Measurements from ENCODE around the gene CPAMD8. TPM values are rescaled to one million over a fixed set of nuclear protein-coding genes. Genes with fewer than 3 reads are reported as not detected.

The CPAMD8 gene
- total RNA-seq, 1 experiment from 2014 or later: 1.3 TPM

DNA sequence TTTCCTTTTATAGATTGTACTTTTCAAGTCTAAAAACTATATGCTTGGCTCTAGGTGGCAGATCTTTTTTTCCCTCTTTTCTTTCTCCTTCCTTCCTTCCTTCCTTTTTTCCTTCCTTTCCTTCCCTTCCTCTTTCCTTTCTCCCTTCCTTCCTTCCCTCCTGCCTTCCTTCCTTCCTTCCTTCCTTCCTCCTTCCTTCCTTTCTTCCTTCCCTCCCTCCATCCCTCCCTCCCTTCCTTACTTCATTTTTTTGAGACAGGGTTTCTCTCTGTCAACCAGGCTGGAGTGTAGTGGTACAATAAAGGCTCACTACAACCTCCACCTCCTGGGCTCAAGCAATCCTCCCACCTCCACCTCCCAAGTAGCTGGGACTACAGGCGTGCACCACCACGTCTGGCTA is 89.7 kb downstream of the CPAMD8 start:
- intact Hi-C loops (cut with micrococcal nuclease): no loop called here
- H3K27ac Mint-ChIP-seq (ENCODE audit: low read depth, unreplicated experiment): no peak overlapping the region
- H3K4me3 Mint-ChIP-seq (ENCODE audit: unreplicated experiment): no peak overlapping the region
- peaks cover 12% of the 10 kb centered on the region for H3K9me3 Mint-ChIP-seq (ENCODE audit: unreplicated experiment)
- no peaks in the 10 kb centered on the region for H3K4me1 Mint-ChIP-seq (ENCODE audit: insufficient read depth, unreplicated experiment)
- ChIA-PET POLR2A (interaction anchor here (0.6 kb wide), 1 partner anchor 39 kb away, joined by 3 read pairs; no protein-coding TSS in a partner anchor), CTCF (no interaction called here)
- peaks cover 38% of the 10 kb centered on the region for H3K27me3 Mint-ChIP-seq (ENCODE audit: insufficient read depth, unreplicated experiment)
- DNase-seq (ENCODE audit: unreplicated experiment): no peak
- no peaks in the 10 kb centered on the region for H3K36me3 Mint-ChIP-seq (ENCODE audit: insufficient read depth, unreplicated experiment)
- no TSS peak for BruUV-seq (replicated peaks)
- TF ChIP-seq, protein P1, sequence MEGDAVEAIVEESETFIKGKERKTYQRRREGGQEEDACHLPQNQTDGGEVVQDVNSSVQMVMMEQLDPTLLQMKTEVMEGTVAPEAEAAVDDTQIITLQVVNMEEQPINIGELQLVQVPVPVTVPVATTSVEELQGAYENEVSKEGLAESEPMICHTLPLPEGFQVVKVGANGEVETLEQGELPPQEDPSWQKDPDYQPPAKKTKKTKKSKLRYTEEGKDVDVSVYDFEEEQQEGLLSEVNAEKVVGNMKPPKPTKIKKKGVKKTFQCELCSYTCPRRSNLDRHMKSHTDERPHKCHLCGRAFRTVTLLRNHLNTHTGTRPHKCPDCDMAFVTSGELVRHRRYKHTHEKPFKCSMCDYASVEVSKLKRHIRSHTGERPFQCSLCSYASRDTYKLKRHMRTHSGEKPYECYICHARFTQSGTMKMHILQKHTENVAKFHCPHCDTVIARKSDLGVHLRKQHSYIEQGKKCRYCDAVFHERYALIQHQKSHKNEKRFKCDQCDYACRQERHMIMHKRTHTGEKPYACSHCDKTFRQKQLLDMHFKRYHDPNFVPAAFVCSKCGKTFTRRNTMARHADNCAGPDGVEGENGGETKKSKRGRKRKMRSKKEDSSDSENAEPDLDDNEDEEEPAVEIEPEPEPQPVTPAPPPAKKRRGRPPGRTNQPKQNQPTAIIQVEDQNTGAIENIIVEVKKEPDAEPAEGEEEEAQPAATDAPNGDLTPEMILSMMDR (IDR thresholded peaks at IDR 0.05; ENCODE audit: unreplicated experiment): no peak

DNA sequence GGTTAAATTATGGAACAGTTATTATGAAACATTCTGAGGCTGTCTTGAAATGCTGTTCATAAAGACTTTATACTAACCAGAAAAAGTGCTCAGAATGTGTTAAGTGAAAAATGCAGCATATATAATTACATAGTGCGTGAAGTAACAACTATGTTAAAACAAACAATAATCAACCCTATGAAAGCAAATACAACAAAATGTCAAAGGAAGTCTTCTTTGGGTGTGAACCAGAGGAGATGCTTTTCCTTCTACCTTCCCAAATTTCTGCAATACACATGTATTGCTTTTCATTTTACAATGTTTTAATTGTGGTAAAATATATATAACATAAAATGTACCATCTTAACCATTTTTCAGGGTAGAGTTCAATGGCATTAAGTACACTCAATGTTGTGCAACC is 92.1 kb downstream of the CPAMD8 start:
- Mint-ChIP-seq H3K9me3 (ENCODE audit: unreplicated experiment) (peaks cover 12% of the 10 kb centered on the region), H3K27me3 (ENCODE audit: insufficient read depth, unreplicated experiment) (peaks cover 46% of the 10 kb centered on the region), H3K4me3 (ENCODE audit: unreplicated experiment) (no peak overlapping the region), H3K36me3 (ENCODE audit: insufficient read depth, unreplicated experiment) (no peaks in the 10 kb centered on the region), H3K4me1 (ENCODE audit: insufficient read depth, unreplicated experiment) (no peaks in the 10 kb centered on the region), H3K27ac (ENCODE audit: low read depth, unreplicated experiment) (no peak overlapping the region)
- no TSS peak for BruUV-seq (replicated peaks)
- ChIA-PET CTCF (no interaction called here), POLR2A (no interaction called here)
- intact Hi-C loops (cut with micrococcal nuclease): no loop called here
- DNase-seq (ENCODE audit: unreplicated experiment): no peak
- TF ChIP-seq, protein P1 (IDR thresholded peaks at IDR 0.05; ENCODE audit: unreplicated experiment): no peak

DNA sequence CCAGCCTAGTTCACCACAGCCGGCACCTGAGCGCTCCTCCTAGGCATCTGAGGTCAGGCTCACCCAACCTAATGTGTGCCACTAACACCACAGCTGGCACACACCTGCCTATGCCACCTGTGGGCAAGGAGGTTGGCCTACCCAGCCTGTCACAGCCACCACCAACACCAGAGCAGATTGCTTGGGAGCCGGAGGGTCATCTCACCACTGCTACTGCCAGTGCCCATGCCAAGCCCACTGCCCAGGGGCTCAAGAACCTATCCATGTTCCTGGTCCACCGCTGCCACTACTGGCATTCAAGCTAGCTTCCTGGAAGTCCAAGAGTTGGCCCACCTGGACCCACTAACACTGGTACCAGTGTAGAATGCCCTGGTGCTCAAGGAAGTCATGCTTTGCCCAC is 95.3 kb downstream of the CPAMD8 start:
- TF ChIP-seq, protein P1 (IDR thresholded peaks at IDR 0.05; ENCODE audit: unreplicated experiment): no peak
- Mint-ChIP-seq H3K4me1 (ENCODE audit: insufficient read depth, unreplicated experiment) (no peaks in the 10 kb centered on the region), H3K36me3 (ENCODE audit: insufficient read depth, unreplicated experiment) (no peaks in the 10 kb centered on the region), H3K27me3 (ENCODE audit: insufficient read depth, unreplicated experiment) (peaks cover 46% of the 10 kb centered on the region), H3K9me3 (ENCODE audit: unreplicated experiment) (peaks cover 22% of the 10 kb centered on the region), H3K4me3 (ENCODE audit: unreplicated experiment) (no peak overlapping the region), H3K27ac (ENCODE audit: low read depth, unreplicated experiment) (no peak overlapping the region)
- intact Hi-C loops (cut with micrococcal nuclease): no loop called here
- DNase-seq (ENCODE audit: unreplicated experiment): no peak
- ChIA-PET POLR2A (no interaction called here), CTCF (interaction anchor here (0.7 kb wide), 1 partner anchor 37 kb away, joined by 4 read pairs; no protein-coding TSS in a partner anchor)
- BruUV-seq (replicated peaks): no TSS peak

DNA sequence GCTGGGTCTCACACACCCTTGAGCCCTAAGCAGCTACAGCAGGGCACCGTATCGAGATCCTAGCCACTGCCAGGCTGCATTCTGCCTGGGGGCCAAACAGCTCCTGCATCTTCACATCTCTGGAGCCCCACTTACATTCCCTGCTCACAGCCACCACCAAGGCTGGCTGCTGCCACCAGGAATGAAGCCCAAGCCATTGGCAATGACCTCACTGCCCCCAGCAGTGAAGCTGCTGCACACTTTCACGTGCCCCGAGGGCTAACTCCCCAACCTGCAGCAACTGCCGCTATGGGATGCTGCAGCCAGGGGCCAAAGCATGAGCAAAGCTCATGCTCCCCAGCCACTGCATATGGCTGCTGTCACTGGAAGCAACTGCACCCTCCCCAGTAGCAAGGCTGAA is 95.9 kb downstream of the CPAMD8 start:
- TF ChIP-seq, protein P1 (IDR thresholded peaks at IDR 0.05; ENCODE audit: unreplicated experiment): no peak
- no peaks in the 10 kb centered on the region for H3K36me3 Mint-ChIP-seq (ENCODE audit: insufficient read depth, unreplicated experiment)
- intact Hi-C loops (cut with micrococcal nuclease): no loop called here
- H3K4me3 Mint-ChIP-seq (ENCODE audit: unreplicated experiment): no peak overlapping the region
- BruUV-seq (replicated peaks): no TSS peak
- no peak overlapping the region for H3K27ac Mint-ChIP-seq (ENCODE audit: low read depth, unreplicated experiment)
- H3K9me3 Mint-ChIP-seq (ENCODE audit: unreplicated experiment): peaks cover 22% of the 10 kb centered on the region
- no peaks in the 10 kb centered on the region for H3K4me1 Mint-ChIP-seq (ENCODE audit: insufficient read depth, unreplicated experiment)
- POLR2A ChIA-PET: no interaction called here
- CTCF ChIA-PET: no interaction called here
- no peak for DNase-seq (ENCODE audit: unreplicated experiment)
- peaks cover 45% of the 10 kb centered on the region for H3K27me3 Mint-ChIP-seq (ENCODE audit: insufficient read depth, unreplicated experiment)
